GM19238 (cell line): ENCODE data around the gene OR6P1.

ENCODE experiments used
- DNase-seq: peaks from one replicate; pipeline ENCODE4 v3.0.0; 2011; ENCODE audit warnings: low spot score; ENCODE audit not compliant: insufficient read length

OR6P1 gene

GRCh38 chr1:158570480-158570879, at the start of gene OR6P1:
TSS of gene OR6P1 (minus strand) at chr1:158570580. CDS start at chr1:158563604, 6,976 bp downstream.
- DNase-seq: no peak

GRCh38 chr1:158613764-158614163, 43.4 kb upstream of the OR6P1 start:
- no peak for DNase-seq

GRCh38 chr1:158611916-158612315, 41.5 kb upstream of the OR6P1 start:
- no peak for DNase-seq

- DNase-seq: no peak
Measured at GRCh38 chr1:158607296-158607695, 36.9 kb upstream of the OR6P1 start.

- DNase-seq: no peak
Measured at GRCh38 chr1:158604968-158605367, 34.6 kb upstream of the OR6P1 start, which contains the start of gene OR10Z1. TSS of gene OR10Z1 (plus strand) at chr1:158605268. CDS start at chr1:158606439, 1,171 bp downstream.

- no peak for DNase-seq
Measured at GRCh38 chr1:158600735-158601134, 30.4 kb upstream of the OR6P1 start.

GRCh38 chr1:158586942-158587341, 16.6 kb upstream of the OR6P1 start:
- no peak for DNase-seq

- no peak for DNase-seq
Measured at GRCh38 chr1:158583962-158584361, 13.6 kb upstream of the OR6P1 start.

GRCh38 chr1:158579733-158580132, 9.4 kb upstream of the OR6P1 start, which contains the start of gene OR10X1:
TSS of gene OR10X1 (minus strand) at chr1:158579899. CDS start at chr1:158579899, 0 bp downstream.
- DNase-seq: no peak

- no peak for DNase-seq
Measured at GRCh38 chr1:158577561-158577960, 7.2 kb upstream of the OR6P1 start.

GRCh38 chr1:158572226-158572625, 1.8 kb upstream of the OR6P1 start:
- DNase-seq: no peak

- no peak for DNase-seq
Measured at GRCh38 chr1:158564608-158565007, 5.8 kb downstream of the OR6P1 start.

- DNase-seq: no peak
Measured at GRCh38 chr1:158563853-158564252, 6.5 kb downstream of the OR6P1 start.

GRCh38 chr1:158559696-158560095, 10.7 kb downstream of the OR6P1 start:
- no peak for DNase-seq

- DNase-seq: no peak
Measured at GRCh38 chr1:158554352-158554751, 16.0 kb downstream of the OR6P1 start, which contains the start of gene OR6Y1. TSS of gene OR6Y1 (minus strand) at chr1:158554405. CDS start at chr1:158548105, 6,300 bp downstream.

- DNase-seq: no peak
Measured at GRCh38 chr1:158552296-158552695, 18.1 kb downstream of the OR6P1 start.

- DNase-seq: no peak
Measured at GRCh38 chr1:158547533-158547932, 22.8 kb downstream of the OR6P1 start.

GRCh38 chr1:158537609-158538008, 32.8 kb downstream of the OR6P1 start:
- DNase-seq: no peak

GRCh38 chr1:158534496-158534895, 35.9 kb downstream of the OR6P1 start:
- DNase-seq: no peak

GRCh38 chr1:158527190-158527815, 43.1 kb downstream of the OR6P1 start:
- DNase-seq: peak; percentile 2

GRCh38 chr1:158521666-158522058, 48.7 kb downstream of the OR6P1 start:
- no peak for DNase-seq

- DNase-seq: no peak
Measured at GRCh38 chr1:158520955-158521665, 49.3 kb downstream of the OR6P1 start.

GRCh38 chr1:158520021-158520420, 50.4 kb downstream of the OR6P1 start:
- DNase-seq: no peak
